Activated CD4-positive, alpha-beta memory T cell treated with anti-CD3 and anti-CD28 coated beads, Interleukin-2, amount 10 ng/mL, durations not matched to agents 7 days and 5 days (primary cell): ENCODE data around the gene TOP3B. TPM values are rescaled to one million over a fixed set of nuclear protein-coding genes. Genes with fewer than 3 reads are reported as not detected.

ENCODE experiments used
- CTCF ChIA-PET: fragments of 350-600 bp; sonication (Branson Sonifier 250); formaldehyde crosslinking; loops from one replicate; lab custom pipeline; 2021; ENCODE audit warnings: antibody characterized with exemption, inconsistent platforms; lab: Charles Lee
- POLR2A ChIA-PET: fragments of 350-600 bp; sonication (Branson Sonifier 250); formaldehyde crosslinking; loops from one replicate; lab custom pipeline; 2021; ENCODE audit warnings: antibody characterized with exemption; lab: Charles Lee
- DNase-seq: peaks from one replicate; pipeline ENCODE4 v3.0.0-alpha.2; 2020
- H3K27ac Mint-ChIP-seq: one replicate; pipeline ENCODE4 v1.8.0; 2021; ENCODE audit warnings: mild to moderate bottlenecking, mixed read lengths
- H3K27me3 Mint-ChIP-seq: one replicate; pipeline ENCODE4 v1.8.0; 2021; ENCODE audit warnings: mixed read lengths
- H3K36me3 Mint-ChIP-seq: one replicate; pipeline ENCODE4 v1.8.0; 2021; ENCODE audit warnings: low read depth, mixed read lengths
- H3K4me1 Mint-ChIP-seq: one replicate; pipeline ENCODE4 v1.8.0; 2021; ENCODE audit warnings: mixed read lengths
- H3K4me3 Mint-ChIP-seq: one replicate; pipeline ENCODE4 v1.8.0; 2021; ENCODE audit warnings: mild to moderate bottlenecking, mixed read lengths
- H3K9me3 Mint-ChIP-seq: one replicate; pipeline ENCODE4 v1.8.0; 2021; ENCODE audit warnings: mixed read lengths
- total RNA-seq, 2 experiments: library from RNA; stranded (reverse); gene quantifications; one replicate each; pipeline ENCODE4 v1.2.3, GENCODE V29; 2021

Gene TOP3B
- total RNA-seq, 2 experiments from 2014 or later = 42.6 to 42.7 TPM

DNA sequence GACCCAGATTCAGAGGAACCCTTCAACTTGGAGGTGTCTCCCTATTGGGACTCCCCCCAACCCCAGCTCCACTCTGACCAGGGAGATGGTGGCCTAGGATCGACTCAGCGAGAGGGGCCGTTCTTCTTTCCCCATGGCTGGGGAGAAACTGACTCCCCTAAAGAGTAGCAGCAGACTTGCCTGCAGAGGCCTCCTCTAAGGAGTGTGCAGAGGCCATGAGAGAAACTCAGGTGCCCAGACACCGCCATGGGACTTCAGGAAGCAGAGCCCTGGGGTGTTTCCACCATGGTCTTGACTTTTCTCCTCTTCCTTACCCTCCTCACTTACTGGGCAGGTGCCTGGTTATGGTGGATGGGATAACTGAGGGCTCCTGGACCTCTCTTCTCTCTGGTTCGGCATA lies 2.6 kb upstream of the TOP3B start:
- Mint-ChIP-seq H3K27ac (no peak overlapping the region), H3K9me3 (no peaks in the 10 kb centered on the region), H3K4me3 (no peak overlapping the region), H3K27me3 (peaks cover 4% of the 10 kb centered on the region), H3K4me1 (peaks cover 21% of the 10 kb centered on the region), H3K36me3 (no peaks in the 10 kb centered on the region)
- CTCF ChIA-PET = no interaction called here
- DNase-seq = no peak
- POLR2A ChIA-PET = no interaction called here

DNA sequence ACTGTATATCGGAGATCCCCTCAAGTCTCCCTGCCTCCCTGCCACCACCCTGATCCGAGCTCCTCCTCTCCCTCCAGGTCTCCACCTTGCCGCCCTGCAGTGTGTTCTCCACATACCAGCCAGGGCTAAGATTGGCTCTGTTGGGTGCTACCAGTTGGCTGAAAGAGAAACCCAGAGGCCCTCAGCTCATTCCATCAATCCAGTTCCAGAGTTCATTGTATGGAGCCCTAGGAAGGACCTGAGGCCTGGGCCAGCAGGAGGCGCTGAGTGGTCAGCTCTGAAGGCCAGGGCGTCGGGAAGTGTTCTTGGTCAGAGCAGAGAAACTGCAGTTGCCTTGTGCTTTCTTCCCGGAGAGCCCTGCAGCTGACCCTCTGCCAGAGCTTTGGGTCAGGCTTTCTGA lies 2.2 kb upstream of the TOP3B start:
- H3K36me3 Mint-ChIP-seq = no peaks in the 10 kb centered on the region
- ChIA-PET CTCF (no interaction called here), POLR2A (no interaction called here)
- no peak overlapping the region for H3K27ac Mint-ChIP-seq
- H3K9me3 Mint-ChIP-seq = no peaks in the 10 kb centered on the region
- DNase-seq = no peak
- peaks cover 24% of the 10 kb centered on the region for H3K4me1 Mint-ChIP-seq
- H3K4me3 Mint-ChIP-seq = no peak overlapping the region
- H3K27me3 Mint-ChIP-seq = peaks cover 4% of the 10 kb centered on the region

- Mint-ChIP-seq H3K36me3 (peaks cover 8% of the 10 kb centered on the region), H3K4me1 (peaks cover 29% of the 10 kb centered on the region), H3K4me3 (peak overlapping the region; percentile 87), H3K9me3 (no peaks in the 10 kb centered on the region), H3K27ac (peak overlapping the region; percentile 72), H3K27me3 (no peaks in the 10 kb centered on the region)
- DNase-seq = no peak
- ChIA-PET POLR2A (interaction anchor here (1.2 to 2.3 kb wide), 5 partner anchors 9 to 316 kb away, joined by 3 to 14 read pairs (median 4); partner anchors contain the start of gene PPIL2), CTCF (interaction anchor here (0.9 to 3.2 kb wide), 5 partner anchors 10 to 52 kb away, joined by 3 to 38 read pairs (median 4); partner anchors contain the start of gene PPM1F)
Observed at GRCh38 chr22:21981874-21982273, 713 bp downstream of the TOP3B start.

DNA sequence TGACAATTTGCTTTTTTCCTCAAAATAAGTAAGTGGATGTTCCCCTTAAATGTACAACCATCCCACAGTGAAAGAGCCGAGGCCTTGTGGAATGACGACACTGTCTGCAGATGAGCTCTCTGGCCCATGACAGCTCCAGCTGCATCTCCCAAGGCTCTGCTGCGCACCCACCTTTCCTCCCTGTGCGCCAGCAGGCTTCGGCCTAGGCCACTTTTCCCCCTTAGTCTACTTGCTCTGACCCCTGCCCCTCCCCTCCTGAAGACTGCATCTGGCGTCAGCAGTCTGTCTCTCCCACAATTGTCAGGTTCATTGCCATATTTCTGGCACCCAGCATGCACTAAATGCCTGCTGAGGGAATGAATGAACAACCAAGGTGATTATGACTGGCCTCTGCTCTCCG lies 2.0 kb downstream of the TOP3B start:
- H3K36me3 Mint-ChIP-seq = peaks cover 11% of the 10 kb centered on the region
- CTCF ChIA-PET = interaction anchor here (0.7 to 3.2 kb wide), 2 partner anchors 9 to 351 kb away, joined by 3 to 38 read pairs; no protein-coding TSS in a partner anchor
- no peaks in the 10 kb centered on the region for H3K27me3 Mint-ChIP-seq
- no peaks in the 10 kb centered on the region for H3K9me3 Mint-ChIP-seq
- H3K4me1 Mint-ChIP-seq = peaks cover 29% of the 10 kb centered on the region
- no peak overlapping the region for H3K4me3 Mint-ChIP-seq
- POLR2A ChIA-PET = interaction anchor here (2.1 to 2.3 kb wide), 2 partner anchors 8 to 15 kb away, joined by 6 to 14 read pairs; no protein-coding TSS in a partner anchor
- no peak for DNase-seq
- H3K27ac Mint-ChIP-seq = no peak overlapping the region

DNA sequence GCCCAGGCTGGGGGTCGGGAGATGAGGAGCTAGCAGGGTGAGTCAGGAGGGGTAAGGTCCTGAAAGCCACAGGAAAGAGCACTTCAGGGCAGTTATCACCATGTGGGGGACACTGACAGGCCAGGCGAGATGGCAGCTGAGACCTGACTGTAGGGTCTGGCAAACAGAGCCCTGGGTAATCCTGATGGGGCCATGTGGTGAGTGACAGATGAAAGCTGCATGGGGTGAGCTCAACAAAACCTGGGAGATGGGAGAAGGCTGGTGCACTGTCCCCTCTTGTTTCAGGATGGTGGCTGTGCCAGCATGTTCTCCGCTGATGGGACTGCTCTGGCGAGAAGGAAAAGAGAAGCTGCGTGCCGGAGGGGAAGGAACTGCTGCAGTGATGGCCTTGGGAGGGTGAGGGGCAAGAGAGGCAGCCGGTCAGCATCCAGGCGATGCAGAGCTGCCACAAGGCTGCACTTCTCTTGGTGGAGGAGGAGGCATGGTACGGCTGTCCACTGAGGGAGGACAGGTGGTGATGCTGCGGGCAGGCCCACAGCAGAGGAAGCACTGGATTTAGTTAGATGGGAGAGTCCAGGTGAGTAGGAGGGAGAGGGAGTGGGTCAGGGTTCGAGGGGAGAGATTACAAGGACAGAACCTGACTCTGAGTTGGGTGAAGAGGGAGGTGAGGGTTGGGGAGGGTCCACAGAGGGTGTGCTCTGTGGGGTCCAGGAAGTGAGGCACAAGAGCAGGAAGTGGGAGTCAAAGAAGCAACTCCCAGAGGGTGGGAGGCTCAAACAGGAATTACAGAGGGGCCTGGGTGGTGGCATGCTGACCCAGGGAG lies 3.8 kb downstream of the TOP3B start:
- Mint-ChIP-seq H3K9me3 (no peaks in the 10 kb centered on the region), H3K27ac (no peak overlapping the region), H3K27me3 (no peaks in the 10 kb centered on the region), H3K36me3 (peaks cover 24% of the 10 kb centered on the region), H3K4me3 (no peak overlapping the region), H3K4me1 (peaks cover 29% of the 10 kb centered on the region)
- ChIA-PET POLR2A (no interaction called here), CTCF (no interaction called here)
- DNase-seq = no peak

DNA sequence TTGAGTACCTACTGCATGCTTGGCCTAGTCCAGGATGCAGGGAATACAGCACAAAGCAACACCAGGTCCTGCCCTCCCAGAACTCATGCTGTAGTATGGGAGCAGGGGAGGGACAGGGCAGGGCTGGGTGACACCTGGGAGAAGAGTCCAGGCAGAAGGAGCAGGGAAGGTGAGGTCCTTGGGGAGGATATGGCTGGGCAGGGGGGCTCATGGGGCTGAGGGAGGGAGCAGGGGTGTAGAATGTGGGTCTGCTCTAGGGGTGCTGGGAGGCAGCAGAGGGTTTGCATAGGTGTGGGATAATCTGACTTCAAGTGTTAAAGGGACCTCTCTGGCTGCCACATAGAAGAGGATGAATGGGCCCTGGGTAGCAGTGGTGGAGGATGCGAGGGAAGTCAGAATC lies 4.8 kb downstream of the TOP3B start:
- ChIA-PET CTCF (interaction anchor here (0.7 kb wide), 2 partner anchors 217 to 1348 kb away, joined by 3 to 4 read pairs; no protein-coding TSS in a partner anchor), POLR2A (no interaction called here)
- Mint-ChIP-seq H3K4me1 (peaks cover 29% of the 10 kb centered on the region), H3K27ac (no peak overlapping the region), H3K4me3 (no peak overlapping the region), H3K9me3 (no peaks in the 10 kb centered on the region), H3K36me3 (peaks cover 29% of the 10 kb centered on the region), H3K27me3 (no peaks in the 10 kb centered on the region)
- DNase-seq = no peak

- Mint-ChIP-seq H3K4me1 (peaks cover 12% of the 10 kb centered on the region), H3K27me3 (no peaks in the 10 kb centered on the region), H3K36me3 (peaks cover 40% of the 10 kb centered on the region), H3K27ac (no peak overlapping the region), H3K4me3 (no peak overlapping the region), H3K9me3 (no peaks in the 10 kb centered on the region)
- ChIA-PET POLR2A (no interaction called here), CTCF (no interaction called here)
- no peak for DNase-seq
Observed at GRCh38 chr22:21975854-21976345, 6.7 kb downstream of the TOP3B start.

DNA sequence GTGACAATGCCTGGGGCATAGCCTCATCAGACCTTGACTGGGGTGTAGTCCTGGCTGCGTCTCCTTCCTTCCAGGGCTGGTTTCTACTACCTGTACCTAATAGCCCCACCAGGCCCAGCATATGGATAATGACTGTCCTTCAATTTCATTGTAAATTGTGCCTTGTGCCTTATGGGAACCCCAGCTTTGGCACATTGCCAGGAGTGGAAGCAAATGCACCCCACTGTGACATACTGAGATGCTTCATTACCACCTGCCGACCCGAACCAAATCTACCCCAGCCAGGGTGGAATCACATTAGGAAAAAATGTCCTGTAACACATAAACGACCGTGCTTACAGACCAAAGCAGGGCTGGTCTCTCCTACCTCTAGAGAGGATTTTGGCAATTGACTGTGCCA lies 7.3 kb downstream of the TOP3B start:
- Mint-ChIP-seq H3K27me3 (no peaks in the 10 kb centered on the region), H3K4me3 (no peak overlapping the region), H3K27ac (no peak overlapping the region), H3K4me1 (peaks cover 7% of the 10 kb centered on the region), H3K9me3 (no peaks in the 10 kb centered on the region), H3K36me3 (peaks cover 44% of the 10 kb centered on the region)
- CTCF ChIA-PET = no interaction called here
- DNase-seq = no peak
- POLR2A ChIA-PET = no interaction called here

DNA sequence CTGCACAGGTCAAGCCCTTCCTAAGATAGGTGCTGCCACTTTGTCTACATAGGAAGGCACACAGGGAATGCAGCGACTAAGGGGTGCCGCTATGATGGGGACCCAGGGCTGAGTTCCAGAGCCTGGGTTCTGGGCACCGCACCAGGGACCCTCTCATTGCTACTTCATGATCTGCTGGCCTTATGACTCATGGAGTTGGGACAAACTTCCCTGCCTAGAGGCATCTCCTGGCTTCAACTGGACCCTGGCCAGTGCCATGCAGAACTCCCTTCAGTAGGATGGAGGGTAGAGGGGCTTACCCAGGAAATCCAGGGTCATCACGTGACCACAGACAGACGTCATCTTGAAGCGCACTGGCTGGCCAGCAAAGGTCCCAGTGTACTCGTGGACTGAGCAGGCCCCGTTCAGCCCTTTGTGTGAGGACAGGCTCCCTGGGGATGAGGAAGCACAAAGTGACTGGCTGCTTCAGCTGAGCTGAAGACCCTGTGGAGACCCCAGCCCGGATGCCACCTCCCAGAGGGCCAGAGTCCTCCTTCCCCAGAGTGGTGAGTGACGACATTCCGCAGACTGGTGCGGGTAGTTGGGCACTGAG lies 8.4 kb downstream of the TOP3B start:
- Mint-ChIP-seq H3K9me3 (no peaks in the 10 kb centered on the region), H3K27ac (no peak overlapping the region), H3K27me3 (no peaks in the 10 kb centered on the region), H3K4me3 (no peak overlapping the region), H3K36me3 (peaks cover 47% of the 10 kb centered on the region), H3K4me1 (peaks cover 4% of the 10 kb centered on the region)
- POLR2A ChIA-PET = no interaction called here
- CTCF ChIA-PET = no interaction called here
- DNase-seq = no peak

DNA sequence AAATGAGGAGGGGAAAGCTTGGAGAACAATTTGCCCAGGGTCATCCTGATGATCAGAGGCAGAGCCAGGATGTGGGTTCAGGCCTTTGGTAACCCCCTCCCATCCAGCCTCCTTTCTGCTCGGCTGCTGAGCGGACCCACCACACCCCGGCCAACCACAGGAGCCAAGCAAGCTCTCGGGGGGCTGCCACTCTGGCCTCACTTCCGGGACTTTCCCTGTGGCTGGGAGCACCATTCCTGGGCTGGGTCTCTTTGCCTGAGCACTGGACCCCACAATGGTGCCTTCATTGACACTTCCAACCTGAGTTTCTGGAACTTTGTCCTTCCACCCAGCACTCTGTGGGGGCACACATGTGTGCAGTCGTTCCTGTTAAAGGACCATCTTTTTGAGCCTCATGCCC lies 9.8 kb downstream of the TOP3B start:
- no peaks in the 10 kb centered on the region for H3K9me3 Mint-ChIP-seq
- ChIA-PET POLR2A (interaction anchor here (0.9 to 2.3 kb wide), 3 partner anchors 9 to 237 kb away, joined by 3 to 14 read pairs (median 4); partner anchors contain the start of genes PPM1F and TOP3B), CTCF (interaction anchor here (0.9 to 2.7 kb wide), 13 partner anchors 9 to 368 kb away, joined by 3 to 38 read pairs (median 3); partner anchors contain the start of genes PPM1F and TOP3B)
- no peak overlapping the region for H3K4me3 Mint-ChIP-seq
- no peak for DNase-seq
- no peak overlapping the region for H3K27ac Mint-ChIP-seq
- no peaks in the 10 kb centered on the region for H3K27me3 Mint-ChIP-seq
- no peaks in the 10 kb centered on the region for H3K4me1 Mint-ChIP-seq
- peaks cover 49% of the 10 kb centered on the region for H3K36me3 Mint-ChIP-seq

DNA sequence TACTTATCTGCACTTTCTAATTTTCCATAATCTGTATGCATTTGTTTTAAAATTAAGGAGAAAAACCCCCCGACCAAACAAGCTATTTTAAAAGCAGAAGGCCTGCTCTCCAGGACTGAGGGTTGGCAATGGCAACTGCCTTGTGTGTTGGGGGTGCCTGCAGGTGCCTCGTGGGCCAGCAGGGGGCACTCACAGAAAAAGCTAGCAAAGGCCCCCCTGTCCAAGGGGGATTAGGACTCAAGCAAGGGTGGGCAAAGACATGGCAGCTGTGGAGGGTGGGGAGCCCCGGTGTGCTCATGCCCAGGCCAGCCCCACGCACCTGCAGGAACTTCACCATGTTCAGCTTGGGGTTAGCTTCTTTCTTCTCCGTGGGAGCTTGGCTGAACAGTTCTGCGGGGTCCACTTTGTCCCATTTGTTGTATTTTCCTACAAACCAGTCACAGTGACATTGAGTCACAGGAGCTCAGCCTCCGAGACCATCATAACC lies 10.3 kb downstream of the TOP3B start:
- no peak overlapping the region for H3K27ac Mint-ChIP-seq
- H3K36me3 Mint-ChIP-seq = peaks cover 53% of the 10 kb centered on the region
- POLR2A ChIA-PET = interaction anchor here (0.7 to 2.3 kb wide), 4 partner anchors 9 to 236 kb away, joined by 3 to 14 read pairs (median 4); partner anchors contain the start of genes PPM1F and TOP3B

GRCh38 chr22:21971858-21972275 lies 10.7 kb downstream of the TOP3B start:
- Mint-ChIP-seq H3K36me3 (peaks cover 56% of the 10 kb centered on the region), H3K27ac (no peak overlapping the region), H3K27me3 (no peaks in the 10 kb centered on the region), H3K4me1 (no peaks in the 10 kb centered on the region), H3K9me3 (no peaks in the 10 kb centered on the region), H3K4me3 (no peak overlapping the region)
- POLR2A ChIA-PET = interaction anchor here (0.7 to 2.3 kb wide), 3 partner anchors 10 to 19 kb away, joined by 3 to 14 read pairs (median 4); partner anchors contain the start of genes PPM1F and TOP3B
- CTCF ChIA-PET = interaction anchor here (0.9 to 2.7 kb wide), 14 partner anchors 8 to 368 kb away, joined by 3 to 38 read pairs (median 4); partner anchors contain the start of genes PPM1F and TOP3B
- DNase-seq = no peak

More for the DNA sequence above, 10.3 kb downstream of the TOP3B start:
- Mint-ChIP-seq H3K9me3 (no peaks in the 10 kb centered on the region), H3K4me3 (no peak overlapping the region), H3K27me3 (no peaks in the 10 kb centered on the region), H3K4me1 (no peaks in the 10 kb centered on the region)
- peak; percentile 54 for DNase-seq
- CTCF ChIA-PET = interaction anchor here (0.9 to 2.7 kb wide), 14 partner anchors 8 to 368 kb away, joined by 3 to 38 read pairs (median 4); partner anchors contain the start of genes PPM1F and TOP3B
